NB4 (cell line): ENCODE data around the gene PPP1R15B.
A peak's percentile ranks its signal among the peaks of the same experiment; 100 is the strongest.

Experiments
- DNase-seq: peaks from one replicate; pipeline ENCODE4 v3.0.0; 2010; ENCODE audit warnings: low read depth
- H3K4me3 ChIP-seq: one replicate; pipeline ENCODE4 v1.5.1; 2011; ENCODE audit warnings: mild to moderate bottlenecking, low read depth, low read length, moderate library complexity
- CTCF ChIP-seq: IDR thresholded peaks from one replicate; pipeline ENCODE4 v1.5.1; 2012; ENCODE audit warnings: low read depth, low read length
- MAX ChIP-seq: IDR thresholded peaks from 2 replicates; pipeline ENCODE4 v1.6.1; 2011; ENCODE audit warnings: low read depth, low read length
- MYC ChIP-seq: IDR thresholded peaks from 2 replicates; pipeline ENCODE4 v1.6.1; 2011; ENCODE audit warnings: low read depth, low read length
- POLR2A ChIP-seq: IDR thresholded peaks from 2 replicates; pipeline ENCODE4 v1.6.1; 2011; ENCODE audit warnings: mild to moderate bottlenecking; ENCODE audit not compliant: insufficient read length; ENCODE audit errors: extremely low read depth

PPP1R15B gene

DNA sequence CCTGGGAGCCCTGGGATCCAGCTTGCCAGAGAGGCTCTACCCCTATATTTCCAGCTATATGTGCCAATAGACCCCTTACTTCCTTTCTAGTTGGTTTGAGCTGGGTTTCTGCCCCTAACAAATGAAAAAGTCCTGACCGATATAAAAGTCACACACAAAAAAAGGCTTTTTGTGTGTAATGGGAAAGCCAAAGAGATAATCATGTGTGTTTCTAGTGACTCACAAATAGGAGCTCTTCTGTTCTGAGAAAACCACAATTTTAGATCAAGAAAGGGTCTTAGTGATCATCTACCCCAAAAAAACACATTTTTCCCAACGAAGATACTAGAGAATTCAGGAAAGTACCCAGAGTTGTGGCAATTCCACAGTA lies 28.9 kb downstream of the PPP1R15B start:
- peak overlapping the region; percentile 68 for H3K4me3 ChIP-seq
- TF ChIP-seq POLR2A, result no peak
- TF ChIP-seq MYC, result no peak
- TF ChIP-seq CTCF, result no peak
- TF ChIP-seq MAX, result no peak
- no peak for DNase-seq

- TF ChIP-seq CTCF, result no peak
- TF ChIP-seq POLR2A, result no peak
- no peak for TF ChIP-seq MYC
- TF ChIP-seq MAX, result no peak
- no peak overlapping the region for H3K4me3 ChIP-seq
- no peak for DNase-seq
Measured at GRCh38 chr1:204380293-204380831, 31.3 kb downstream of the PPP1R15B start.

- peak overlapping the region; percentile 42 for H3K4me3 ChIP-seq
- TF ChIP-seq MAX (no peak), CTCF (no peak), MYC (no peak), POLR2A (no peak)
- peak; percentile 74 for DNase-seq
Measured at GRCh38 chr1:204377800-204378668, 33.6 kb downstream of the PPP1R15B start.

DNA sequence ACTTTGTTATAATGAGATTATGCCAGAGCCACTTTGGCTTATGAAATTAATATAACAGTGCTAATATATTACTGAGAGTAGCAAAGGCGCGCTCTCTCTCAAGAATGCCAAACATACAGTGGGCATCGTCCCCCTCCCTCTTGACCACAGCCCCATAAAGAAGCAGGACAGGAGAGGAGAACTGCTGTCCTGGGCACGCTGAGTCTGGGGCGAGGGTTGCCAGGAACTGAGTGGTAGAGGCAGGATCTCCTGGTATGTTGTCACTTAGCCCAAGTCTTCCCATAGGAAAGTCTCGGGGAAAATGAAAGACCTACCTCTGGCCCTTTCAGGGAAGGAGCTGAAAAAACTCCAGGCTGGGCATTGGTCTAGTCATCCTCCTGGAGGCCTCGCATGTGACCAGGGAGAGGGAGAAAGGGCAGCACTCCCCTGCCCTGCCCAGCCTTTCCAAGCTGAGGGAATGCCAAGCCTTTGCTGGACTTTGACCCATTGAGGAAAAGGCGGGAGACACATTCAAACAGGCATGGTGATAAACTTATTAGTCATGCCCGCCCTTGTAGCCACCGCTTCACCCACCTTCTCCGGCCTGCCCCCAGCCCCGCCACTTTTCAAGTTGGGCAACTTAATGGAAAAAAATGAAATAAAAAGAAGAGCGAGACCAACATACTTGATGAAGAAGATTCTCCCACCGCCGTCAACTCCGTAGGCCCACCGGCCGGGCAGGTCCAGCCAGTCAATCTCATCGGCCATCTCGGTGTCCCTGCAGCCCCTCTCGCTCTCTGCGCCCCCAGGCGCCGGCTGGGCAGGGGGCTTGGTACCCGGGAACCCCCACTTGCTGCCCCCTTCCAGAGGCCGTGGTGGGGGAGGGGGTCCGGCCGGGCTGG lies 34.5 kb downstream of the PPP1R15B start:
- no peak for DNase-seq
- TF ChIP-seq MAX (no peak), MYC (no peak), POLR2A (no peak), CTCF (no peak)
- no peak overlapping the region for H3K4me3 ChIP-seq

- H3K4me3 ChIP-seq, result no peak overlapping the region
- TF ChIP-seq MAX (no peak), POLR2A (no peak), CTCF (no peak), MYC (no peak)
- DNase-seq, result no peak
Measured at GRCh38 chr1:204376465-204376864, 35.2 kb downstream of the PPP1R15B start.
